ENCODE measurements around the gene PPFIA1. TPM values are rescaled to one million over a fixed set of nuclear protein-coding genes. Genes with fewer than 3 reads are reported as not detected.

The PPFIA1 gene
- polyA plus RNA-seq, 1 of the 3 experiments (the other 2 are of a cell fraction), result 37.4 TPM

DNA sequence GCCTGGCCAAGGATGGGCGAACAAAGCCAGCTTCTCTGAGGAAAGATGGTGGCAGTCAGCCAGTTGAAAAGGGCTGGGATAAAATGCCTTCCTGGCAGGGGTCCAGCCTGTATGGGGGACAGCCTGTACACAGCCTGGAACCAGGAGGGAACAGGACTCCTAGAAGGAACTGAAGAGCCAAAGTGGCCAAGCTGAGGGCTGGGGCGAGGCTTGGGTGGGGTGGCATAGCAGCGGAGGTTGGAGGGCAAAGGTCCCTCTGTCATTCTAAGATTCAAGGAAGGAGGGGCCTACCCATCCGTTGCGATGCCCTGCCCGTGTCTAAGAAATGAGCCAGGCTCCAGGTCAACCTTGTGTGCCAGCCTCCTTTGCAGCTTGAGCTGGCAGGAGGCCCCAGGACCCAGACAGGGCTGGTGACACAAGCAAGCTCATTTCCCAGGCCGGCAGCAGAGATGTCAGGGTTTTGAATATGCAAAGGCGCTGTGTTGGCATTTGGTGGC is 44.8 kb upstream of the PPFIA1 start:
- no peaks in the 10 kb centered on the region for H3K9me3 ChIP-seq
- POLR2A ChIA-PET, result interaction anchor here (1.1 kb wide), 1 partner anchor 15 kb away, joined by 4 read pairs; no protein-coding TSS in a partner anchor

DNA sequence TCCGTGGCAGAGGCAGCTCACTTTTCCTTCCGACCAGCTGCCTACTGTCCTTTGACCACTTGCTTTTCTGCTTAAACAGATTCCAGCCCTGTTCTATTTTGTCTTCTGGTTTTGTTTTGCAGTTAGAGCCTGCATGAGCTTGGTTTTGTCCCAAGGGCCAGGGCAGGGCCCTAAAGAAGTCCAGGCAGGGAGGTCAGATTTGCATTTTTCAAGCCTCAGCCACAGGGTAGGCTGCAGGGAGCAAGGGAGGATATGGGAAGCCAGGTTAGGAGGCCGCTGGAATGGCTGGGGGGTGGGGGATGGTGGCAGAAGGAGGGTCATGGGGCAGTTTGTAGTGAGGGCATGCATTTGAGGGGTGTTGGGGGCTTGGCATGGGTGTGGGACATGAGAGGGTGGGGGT is 44.3 kb upstream of the PPFIA1 start:
- H3K79me2 ChIP-seq (ENCODE audit: insufficient read depth), result no peaks in the 10 kb centered on the region
- H3K4me2 ChIP-seq, result no peak overlapping the region
- CTCF ChIA-PET, result interaction anchor here (0.8 to 1.2 kb wide), 2 partner anchors 16 to 316 kb away, joined by 3 read pairs; no protein-coding TSS in a partner anchor
- no peaks in the 10 kb centered on the region for H4K20me1 ChIP-seq (ENCODE audit: insufficient read depth)
- no peaks in the 10 kb centered on the region for H3F3A ChIP-seq (replicated peaks; ENCODE audit: insufficient read depth)
- DNase-seq, result no peak
- H3K27me3 ChIP-seq (ENCODE audit: insufficient read depth), result peaks cover 16% of the 10 kb centered on the region; the same call in 1 of the 2 replicates
- H3K9me2 ChIP-seq, result no peaks in the 10 kb centered on the region
- no peak overlapping the region for H3K4me3 ChIP-seq (ENCODE audit: low read depth in 2 of 2, low read length in 1 of 2)
- 75% methylated on average over 3 of the region's 3 CpGs for WGBS (ENCODE audit: low lambda C conversion rate)
- H3K9ac ChIP-seq, result no peak overlapping the region
- H3K9me3 ChIP-seq, result no peaks in the 10 kb centered on the region
- no peak overlapping the region for H2AFZ ChIP-seq (ENCODE audit: low read depth)
- no peak overlapping the region for H3K27ac ChIP-seq (ENCODE audit: low read depth in 2 of 2, low read length in 1 of 2)
- POLR2A ChIA-PET, result no interaction called here
- no peaks in the 10 kb centered on the region for H3K36me3 ChIP-seq (replicated peaks in 1 of 2; ENCODE audit: control insufficient read depth in 1 of 2, insufficient read depth in 2 of 2, low read length in 1 of 2)
- peaks cover 0 to 5% of the 10 kb centered on the region in 2 experiments; a peak in 1 of 4 replicates for H3K4me1 ChIP-seq (ENCODE audit: control insufficient read depth in 1 of 2, insufficient read depth in 2 of 2, low read depth in 1 of 2, low read length in 1 of 2)
- TF ChIP-seq TCF12 (IDR thresholded peaks at IDR 0.05) (no peak), RCOR1 (IDR thresholded peaks at IDR 0.05; ENCODE audit: low read length) (no peak), MXI1 (IDR thresholded peaks at IDR 0.05; ENCODE audit: low read depth, low read length) (no peak), MEF2A (IDR thresholded peaks at IDR 0.05; ENCODE audit: borderline replicate concordance, low read depth) (no peak), POLR2AphosphoS5 (IDR thresholded peaks at IDR 0.05; ENCODE audit: low read depth, low read length) (no peak), CHD2 (IDR thresholded peaks at IDR 0.05; ENCODE audit: low read length, partially characterized antibody) (no peak), GATA2 (CRISPR knock-in tag; IDR thresholded peaks at IDR 0.05) (no peak), FOXM1 (IDR thresholded peaks at IDR 0.05; ENCODE audit: low read depth) (no peak), FOXJ3 (CRISPR knock-in tag; IDR thresholded peaks at IDR 0.05) (no peak), SMC3 (IDR thresholded peaks at IDR 0.05; ENCODE audit: low read depth, low read length) (no peak), JUND (IDR thresholded peaks at IDR 0.05) (no peak), FOSL2 (IDR thresholded peaks at IDR 0.05; ENCODE audit: borderline replicate concordance, low read depth) (no peak), YY1 (IDR thresholded peaks at IDR 0.05; ENCODE audit: low read depth) (no peak), NFIC (IDR thresholded peaks at IDR 0.05; ENCODE audit: borderline replicate concordance) (no peak)
- TF ChIP-seq, protein P1, sequence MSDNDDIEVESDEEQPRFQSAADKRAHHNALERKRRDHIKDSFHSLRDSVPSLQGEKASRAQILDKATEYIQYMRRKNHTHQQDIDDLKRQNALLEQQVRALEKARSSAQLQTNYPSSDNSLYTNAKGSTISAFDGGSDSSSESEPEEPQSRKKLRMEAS (IDR thresholded peaks at IDR 0.05; ENCODE audit: low read depth), result no peak

More for the DNA sequence above, 44.8 kb upstream of the PPFIA1 start:
- Histone ChIP-seq H3K4me2 (no peak overlapping the region), H3K9ac (no peak overlapping the region), H3K36me3 (replicated peaks in 1 of 2; ENCODE audit: control insufficient read depth in 1 of 2, insufficient read depth in 2 of 2, low read length in 1 of 2) (no peaks in the 10 kb centered on the region), H3K4me3 (ENCODE audit: low read depth in 2 of 2, low read length in 1 of 2) (no peak overlapping the region), H2AFZ (ENCODE audit: low read depth) (no peak overlapping the region), H4K20me1 (ENCODE audit: insufficient read depth) (no peaks in the 10 kb centered on the region), H3K4me1 (ENCODE audit: control insufficient read depth in 1 of 2, insufficient read depth in 2 of 2, low read depth in 1 of 2, low read length in 1 of 2) (peaks cover 0 to 5% of the 10 kb centered on the region in 2 experiments; a peak in 1 of 4 replicates), H3K9me2 (no peaks in the 10 kb centered on the region), H3F3A (replicated peaks; ENCODE audit: insufficient read depth) (no peaks in the 10 kb centered on the region), H3K27ac (ENCODE audit: low read depth in 2 of 2, low read length in 1 of 2) (no peak overlapping the region), H3K27me3 (ENCODE audit: insufficient read depth) (peaks cover 16% of the 10 kb centered on the region; the same call in 1 of the 2 replicates), H3K79me2 (ENCODE audit: insufficient read depth) (no peaks in the 10 kb centered on the region)
- 80% methylated on average over 1 of the region's 8 CpGs for WGBS (ENCODE audit: low lambda C conversion rate)
- CTCF ChIA-PET, result interaction anchor here (0.7 to 1.3 kb wide), 3 partner anchors 309 to 316 kb away, joined by 3 read pairs; no protein-coding TSS in a partner anchor
- DNase-seq, result no peak
- TF ChIP-seq, protein P2, sequence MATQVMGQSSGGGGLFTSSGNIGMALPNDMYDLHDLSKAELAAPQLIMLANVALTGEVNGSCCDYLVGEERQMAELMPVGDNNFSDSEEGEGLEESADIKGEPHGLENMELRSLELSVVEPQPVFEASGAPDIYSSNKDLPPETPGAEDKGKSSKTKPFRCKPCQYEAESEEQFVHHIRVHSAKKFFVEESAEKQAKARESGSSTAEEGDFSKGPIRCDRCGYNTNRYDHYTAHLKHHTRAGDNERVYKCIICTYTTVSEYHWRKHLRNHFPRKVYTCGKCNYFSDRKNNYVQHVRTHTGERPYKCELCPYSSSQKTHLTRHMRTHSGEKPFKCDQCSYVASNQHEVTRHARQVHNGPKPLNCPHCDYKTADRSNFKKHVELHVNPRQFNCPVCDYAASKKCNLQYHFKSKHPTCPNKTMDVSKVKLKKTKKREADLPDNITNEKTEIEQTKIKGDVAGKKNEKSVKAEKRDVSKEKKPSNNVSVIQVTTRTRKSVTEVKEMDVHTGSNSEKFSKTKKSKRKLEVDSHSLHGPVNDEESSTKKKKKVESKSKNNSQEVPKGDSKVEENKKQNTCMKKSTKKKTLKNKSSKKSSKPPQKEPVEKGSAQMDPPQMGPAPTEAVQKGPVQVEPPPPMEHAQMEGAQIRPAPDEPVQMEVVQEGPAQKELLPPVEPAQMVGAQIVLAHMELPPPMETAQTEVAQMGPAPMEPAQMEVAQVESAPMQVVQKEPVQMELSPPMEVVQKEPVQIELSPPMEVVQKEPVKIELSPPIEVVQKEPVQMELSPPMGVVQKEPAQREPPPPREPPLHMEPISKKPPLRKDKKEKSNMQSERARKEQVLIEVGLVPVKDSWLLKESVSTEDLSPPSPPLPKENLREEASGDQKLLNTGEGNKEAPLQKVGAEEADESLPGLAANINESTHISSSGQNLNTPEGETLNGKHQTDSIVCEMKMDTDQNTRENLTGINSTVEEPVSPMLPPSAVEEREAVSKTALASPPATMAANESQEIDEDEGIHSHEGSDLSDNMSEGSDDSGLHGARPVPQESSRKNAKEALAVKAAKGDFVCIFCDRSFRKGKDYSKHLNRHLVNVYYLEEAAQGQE (IDR thresholded peaks at IDR 0.05; ENCODE audit: low read depth, low read length), result no peak
- TF ChIP-seq RXRA (IDR thresholded peaks at IDR 0.05; ENCODE audit: borderline replicate concordance, low read depth) (no peak), EP300 (IDR thresholded peaks at IDR 0.05; ENCODE audit: borderline replicate concordance in 1 of 2, low read depth in 1 of 2, low read length in 1 of 2) (no peak)
- TF ChIP-seq, protein P3, sequence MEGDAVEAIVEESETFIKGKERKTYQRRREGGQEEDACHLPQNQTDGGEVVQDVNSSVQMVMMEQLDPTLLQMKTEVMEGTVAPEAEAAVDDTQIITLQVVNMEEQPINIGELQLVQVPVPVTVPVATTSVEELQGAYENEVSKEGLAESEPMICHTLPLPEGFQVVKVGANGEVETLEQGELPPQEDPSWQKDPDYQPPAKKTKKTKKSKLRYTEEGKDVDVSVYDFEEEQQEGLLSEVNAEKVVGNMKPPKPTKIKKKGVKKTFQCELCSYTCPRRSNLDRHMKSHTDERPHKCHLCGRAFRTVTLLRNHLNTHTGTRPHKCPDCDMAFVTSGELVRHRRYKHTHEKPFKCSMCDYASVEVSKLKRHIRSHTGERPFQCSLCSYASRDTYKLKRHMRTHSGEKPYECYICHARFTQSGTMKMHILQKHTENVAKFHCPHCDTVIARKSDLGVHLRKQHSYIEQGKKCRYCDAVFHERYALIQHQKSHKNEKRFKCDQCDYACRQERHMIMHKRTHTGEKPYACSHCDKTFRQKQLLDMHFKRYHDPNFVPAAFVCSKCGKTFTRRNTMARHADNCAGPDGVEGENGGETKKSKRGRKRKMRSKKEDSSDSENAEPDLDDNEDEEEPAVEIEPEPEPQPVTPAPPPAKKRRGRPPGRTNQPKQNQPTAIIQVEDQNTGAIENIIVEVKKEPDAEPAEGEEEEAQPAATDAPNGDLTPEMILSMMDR (IDR thresholded peaks at IDR 0.05), result no peak
- TF ChIP-seq, protein P1 (IDR thresholded peaks at IDR 0.05; ENCODE audit: low read depth), result no peak
